GM23338 (cell line): ENCODE results near the gene MGAT5. TPM values are rescaled to one million over a fixed set of nuclear protein-coding genes. Genes with fewer than 3 reads are reported as not detected.

Experiments
- ATAC-seq: fragments of 200-7000 bp; cut with Tn5 transposase; 3 replicates; pipeline ENCODE4 v1.9.1; 2020
- DNase-seq: peaks from one replicate; pipeline ENCODE4 v3.0.0-alpha.2; 2015; ENCODE audit warnings: low spot score
- H2AFZ ChIP-seq: fragments of 200-600 bp; sonication (generic); 2 replicates; pipeline ENCODE4 v1.8.0; 2016; ENCODE audit warnings: antibody characterized with exemption, mild to moderate bottlenecking, moderate library complexity
- H3F3A ChIP-seq: fragments of 200-600 bp; sonication (generic); replicated peaks from 2 replicates; pipeline ENCODE4 v1.8.0; 2017; ENCODE audit warnings: antibody characterized with exemption, mixed run types, low read depth
- H3K27ac ChIP-seq: fragments of 200-600 bp; sonication (generic); 2 replicates; pipeline ENCODE4 v1.6.1; 2016; ENCODE audit warnings: low read depth
- H3K27me3 ChIP-seq: fragments of 200-600 bp; sonication (generic); 2 replicates; pipeline ENCODE4 v1.8.0; 2016; ENCODE audit warnings: mild to moderate bottlenecking, mixed run types, moderate library complexity; ENCODE audit not compliant: insufficient read depth
- H3K36me3 ChIP-seq: fragments of 200-600 bp; sonication (generic); 2 replicates; pipeline ENCODE4 v1.8.0; 2016; ENCODE audit warnings: mild to moderate bottlenecking; ENCODE audit not compliant: insufficient read depth
- H3K4me1 ChIP-seq: fragments of 200-600 bp; sonication (generic); 2 replicates; pipeline ENCODE4 v1.8.0; 2016; ENCODE audit warnings: mild to moderate bottlenecking, moderate library complexity; ENCODE audit not compliant: insufficient read depth
- H3K4me2 ChIP-seq: fragments of 200-600 bp; sonication (generic); 2 replicates; pipeline ENCODE4 v1.7.1; 2017; ENCODE audit warnings: mixed run types
- H3K4me3 ChIP-seq: fragments of 200-600 bp; sonication (generic); 2 replicates; pipeline ENCODE4 v1.6.1; 2016; ENCODE audit warnings: mixed run types
- H3K79me2 ChIP-seq: fragments of 200-600 bp; sonication (generic); replicated peaks from 2 replicates; pipeline ENCODE4 v1.8.0; 2017; ENCODE audit warnings: mild to moderate bottlenecking; ENCODE audit not compliant: insufficient read depth
- H3K9me2 ChIP-seq: fragments of 200-600 bp; sonication (generic); 2 replicates; pipeline ENCODE4 v1.8.0; 2017; ENCODE audit not compliant: insufficient read depth
- H4K20me1 ChIP-seq: fragments of 200-600 bp; sonication (generic); replicated peaks from 2 replicates; pipeline ENCODE4 v1.8.0; 2017; ENCODE audit warnings: mild to moderate bottlenecking; ENCODE audit not compliant: insufficient read depth
- H3K27ac Mint-ChIP-seq: 2 replicates; pipeline ENCODE4 v1.8.0; 2020; ENCODE audit warnings: inconsistent platforms, mild to moderate bottlenecking, moderate library complexity, mixed read lengths
- H3K27me3 Mint-ChIP-seq: 3 replicates; pipeline ENCODE4 v1.8.0; 2022; ENCODE audit warnings: low read depth, mild to moderate bottlenecking, moderate library complexity, mixed read lengths, inconsistent platforms; ENCODE audit not compliant: insufficient read depth, poor library complexity
- H3K36me3 Mint-ChIP-seq: 3 replicates; pipeline ENCODE4 v1.8.0; 2021; ENCODE audit warnings: low read depth, mild to moderate bottlenecking, inconsistent platforms, moderate library complexity, mixed read lengths
- H3K4me1 Mint-ChIP-seq: 3 replicates; pipeline ENCODE4 v1.8.0; 2020; ENCODE audit warnings: mild to moderate bottlenecking, inconsistent platforms, mixed read lengths
- H3K4me3 Mint-ChIP-seq: 3 replicates; pipeline ENCODE4 v1.8.0; 2021; ENCODE audit warnings: moderate library complexity, mild to moderate bottlenecking, inconsistent platforms, mixed read lengths
- H3K9me3 Mint-ChIP-seq: 3 replicates; pipeline ENCODE4 v1.8.0; 2020; ENCODE audit warnings: moderate library complexity, mild to moderate bottlenecking, inconsistent platforms, mixed read lengths
- CTCF ChIP-seq, 2 experiments: fragments of 200-600 bp in 1 of 2; sonication (generic) in 1 of 2; conservative IDR thresholded peaks; 2 replicates each; pipeline versions ENCODE4 v1.5.1 to v1.6.1; 2016 to 2017; ENCODE audit warnings: antibody characterized with exemption in 2 of 2, low read depth in 2 of 2, mild to moderate bottlenecking in 2 of 2, moderate library complexity in 1 of 2
- ETS1 ChIP-seq: IDR thresholded peaks from 2 replicates; pipeline ENCODE4 v1.6.1; 2016; ENCODE audit warnings: antibody characterized with exemption
- EZH2 ChIP-seq: fragments of 200-600 bp; sonication (generic); IDR thresholded peaks from one replicate; pipeline ENCODE4 v1.8.0; 2017; ENCODE audit warnings: antibody characterized with exemption, mild to moderate bottlenecking, low read depth; ENCODE audit not compliant: unreplicated experiment
- EZH2phosphoT487 ChIP-seq: fragments of 200-600 bp; sonication (generic); IDR thresholded peaks from one replicate; pipeline ENCODE4 v1.8.1; 2018; ENCODE audit warnings: antibody characterized with exemption; ENCODE audit not compliant: unreplicated experiment
- POLR2AphosphoS5 ChIP-seq: IDR thresholded peaks from 2 replicates; pipeline ENCODE4 v1.6.1; 2016; ENCODE audit warnings: antibody characterized with exemption, low read depth
- STAT1 ChIP-seq: IDR thresholded peaks from one replicate; pipeline ENCODE4 v1.6.1; 2016; ENCODE audit warnings: antibody characterized with exemption; ENCODE audit not compliant: unreplicated experiment
- ZNF114 ChIP-seq: fragments of 250-450 bp; sonication (Bioruptor Pico); IDR thresholded peaks from 2 replicates; pipeline ENCODE4 v1.5.0; 2020; ENCODE audit warnings: mild to moderate bottlenecking, moderate library complexity
- ZNF331 ChIP-seq: fragments of 250-450 bp; sonication (Bioruptor Pico); IDR thresholded peaks from 2 replicates; pipeline ENCODE4 v1.5.0; 2020; ENCODE audit warnings: low read depth, mild to moderate bottlenecking, moderate library complexity
- polyA plus RNA-seq: library from polyadenylated mRNA; unstranded; fragments of >200 nt; fragmentation: Nextera tagmentation; extraction: Ambion mirVana; gene quantifications from 2 replicates; pipeline ENCODE4 v1.2.1, GENCODE V29; 2016
- total RNA-seq: library from RNA; depleted of rRNA; stranded (reverse); fragments of >200 nt; shearing (Covaris generic); gene quantifications from 2 replicates; pipeline ENCODE4 v1.2.3, GENCODE V29; 2014
- TF ChIP-seq, protein P1 (sequence below): fragments of 250-450 bp; sonication (Bioruptor Pico); IDR thresholded peaks from 2 replicates; pipeline ENCODE4 v1.5.0; 2020; ENCODE audit warnings: mild to moderate bottlenecking, moderate library complexity

The MGAT5 gene
- total and polyA plus RNA-seq, 2 experiments from 2014 or later = 4.6 to 27.6 TPM

DNA sequence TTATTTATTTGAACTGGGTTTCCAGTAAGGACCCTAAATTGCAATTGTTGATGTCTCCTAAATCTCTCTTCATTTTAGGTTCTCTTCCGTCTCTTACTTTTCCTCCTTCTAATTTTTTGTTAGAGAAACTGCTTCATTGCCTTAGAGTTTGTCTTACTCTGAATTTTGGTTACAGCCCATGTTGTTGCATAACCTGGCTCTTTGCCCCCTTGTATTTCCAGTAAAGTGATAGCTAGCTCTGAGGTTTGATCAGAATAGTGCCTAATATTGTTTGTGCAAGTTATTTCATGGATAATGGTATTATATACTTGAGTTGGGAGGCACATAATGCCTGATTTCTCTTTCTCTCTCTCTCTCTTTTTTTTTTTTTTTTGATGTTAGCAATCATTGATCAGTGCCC lies 71.8 kb downstream of the MGAT5 start (continued):
- TF ChIP-seq CTCF (conservative IDR thresholded peaks at IDR 0.05; ENCODE audit: low read depth in 2 of 2) = no peak

DNA sequence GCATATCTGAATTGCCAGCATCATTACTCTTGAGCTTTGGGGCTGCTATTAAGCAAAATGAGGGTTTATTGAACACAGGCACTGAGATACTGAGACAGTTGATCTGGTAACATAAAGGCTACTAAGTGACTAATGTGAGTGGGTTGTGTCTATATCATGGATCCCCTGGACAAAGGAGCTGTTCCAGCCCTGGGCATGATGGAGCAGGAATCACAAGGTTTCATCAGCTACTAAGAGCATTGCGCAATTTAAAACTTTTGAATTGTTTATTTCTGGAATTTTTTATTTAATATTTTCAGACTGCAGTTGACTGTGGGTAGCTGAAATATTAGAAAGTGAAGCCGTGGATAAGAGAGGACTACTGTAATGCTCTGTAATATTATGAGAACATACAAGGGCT lies 73.5 kb downstream of the MGAT5 start:
- peaks cover 3% of the 10 kb centered on the region for H3K27me3 Mint-ChIP-seq
- no peaks in the 10 kb centered on the region for H3F3A ChIP-seq
- DNase-seq = no peak
- TF ChIP-seq ZNF331 (no peak), ZNF114 (CRISPR knock-in tag) (no peak), POLR2AphosphoS5 (no peak), ETS1 (no peak), EZH2 (no peak), STAT1 (no peak), EZH2phosphoT487 (no peak)
- TF ChIP-seq, protein P1, sequence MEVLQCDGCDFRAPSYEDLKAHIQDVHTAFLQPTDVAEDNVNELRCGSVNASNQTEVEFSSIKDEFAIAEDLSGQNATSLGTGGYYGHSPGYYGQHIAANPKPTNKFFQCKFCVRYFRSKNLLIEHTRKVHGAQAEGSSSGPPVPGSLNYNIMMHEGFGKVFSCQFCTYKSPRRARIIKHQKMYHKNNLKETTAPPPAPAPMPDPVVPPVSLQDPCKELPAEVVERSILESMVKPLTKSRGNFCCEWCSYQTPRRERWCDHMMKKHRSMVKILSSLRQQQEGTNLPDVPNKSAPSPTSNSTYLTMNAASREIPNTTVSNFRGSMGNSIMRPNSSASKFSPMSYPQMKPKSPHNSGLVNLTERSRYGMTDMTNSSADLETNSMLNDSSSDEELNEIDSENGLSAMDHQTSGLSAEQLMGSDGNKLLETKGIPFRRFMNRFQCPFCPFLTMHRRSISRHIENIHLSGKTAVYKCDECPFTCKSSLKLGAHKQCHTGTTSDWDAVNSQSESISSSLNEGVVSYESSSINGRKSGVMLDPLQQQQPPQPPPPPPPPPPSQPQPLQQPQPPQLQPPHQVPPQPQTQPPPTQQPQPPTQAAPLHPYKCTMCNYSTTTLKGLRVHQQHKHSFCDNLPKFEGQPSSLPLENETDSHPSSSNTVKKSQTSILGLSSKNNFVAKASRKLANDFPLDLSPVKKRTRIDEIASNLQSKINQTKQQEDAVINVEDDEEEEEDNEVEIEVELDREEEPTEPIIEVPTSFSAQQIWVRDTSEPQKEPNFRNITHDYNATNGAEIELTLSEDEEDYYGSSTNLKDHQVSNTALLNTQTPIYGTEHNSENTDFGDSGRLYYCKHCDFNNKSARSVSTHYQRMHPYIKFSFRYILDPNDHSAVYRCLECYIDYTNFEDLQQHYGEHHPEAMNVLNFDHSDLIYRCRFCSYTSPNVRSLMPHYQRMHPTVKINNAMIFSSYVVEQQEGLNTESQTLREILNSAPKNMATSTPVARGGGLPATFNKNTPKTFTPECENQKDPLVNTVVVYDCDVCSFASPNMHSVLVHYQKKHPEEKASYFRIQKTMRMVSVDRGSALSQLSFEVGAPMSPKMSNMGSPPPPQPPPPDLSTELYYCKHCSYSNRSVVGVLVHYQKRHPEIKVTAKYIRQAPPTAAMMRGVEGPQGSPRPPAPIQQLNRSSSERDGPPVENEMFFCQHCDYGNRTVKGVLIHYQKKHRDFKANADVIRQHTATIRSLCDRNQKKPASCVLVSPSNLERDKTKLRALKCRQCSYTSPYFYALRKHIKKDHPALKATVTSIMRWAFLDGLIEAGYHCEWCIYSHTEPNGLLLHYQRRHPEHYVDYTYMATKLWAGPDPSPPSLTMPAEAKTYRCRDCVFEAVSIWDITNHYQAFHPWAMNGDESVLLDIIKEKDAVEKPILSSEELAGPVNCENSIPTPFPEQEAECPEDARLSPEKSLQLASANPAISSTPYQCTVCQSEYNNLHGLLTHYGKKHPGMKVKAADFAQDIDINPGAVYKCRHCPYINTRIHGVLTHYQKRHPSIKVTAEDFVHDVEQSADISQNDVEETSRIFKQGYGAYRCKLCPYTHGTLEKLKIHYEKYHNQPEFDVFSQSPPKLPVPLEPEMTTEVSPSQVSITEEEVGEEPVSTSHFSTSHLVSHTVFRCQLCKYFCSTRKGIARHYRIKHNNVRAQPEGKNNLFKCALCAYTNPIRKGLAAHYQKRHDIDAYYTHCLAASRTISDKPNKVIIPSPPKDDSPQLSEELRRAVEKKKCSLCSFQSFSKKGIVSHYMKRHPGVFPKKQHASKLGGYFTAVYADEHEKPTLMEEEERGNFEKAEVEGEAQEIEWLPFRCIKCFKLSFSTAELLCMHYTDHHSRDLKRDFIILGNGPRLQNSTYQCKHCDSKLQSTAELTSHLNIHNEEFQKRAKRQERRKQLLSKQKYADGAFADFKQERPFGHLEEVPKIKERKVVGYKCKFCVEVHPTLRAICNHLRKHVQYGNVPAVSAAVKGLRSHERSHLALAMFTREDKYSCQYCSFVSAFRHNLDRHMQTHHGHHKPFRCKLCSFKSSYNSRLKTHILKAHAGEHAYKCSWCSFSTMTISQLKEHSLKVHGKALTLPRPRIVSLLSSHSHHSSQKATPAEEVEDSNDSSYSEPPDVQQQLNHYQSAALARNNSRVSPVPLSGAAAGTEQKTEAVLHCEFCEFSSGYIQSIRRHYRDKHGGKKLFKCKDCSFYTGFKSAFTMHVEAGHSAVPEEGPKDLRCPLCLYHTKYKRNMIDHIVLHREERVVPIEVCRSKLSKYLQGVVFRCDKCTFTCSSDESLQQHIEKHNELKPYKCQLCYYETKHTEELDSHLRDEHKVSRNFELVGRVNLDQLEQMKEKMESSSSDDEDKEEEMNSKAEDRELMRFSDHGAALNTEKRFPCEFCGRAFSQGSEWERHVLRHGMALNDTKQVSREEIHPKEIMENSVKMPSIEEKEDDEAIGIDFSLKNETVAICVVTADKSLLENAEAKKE (CRISPR knock-in tag) = no peak
- H4K20me1 ChIP-seq = peaks cover 5% of the 10 kb centered on the region; the same call in 1 of the 2 replicates
- H3K27ac Mint-ChIP-seq = peak overlapping the region; percentile 37; the same call in 1 of the 2 replicates
- no peak overlapping the region for H3K27ac ChIP-seq
- ATAC-seq = no peak
- H3K36me3 ChIP-seq = no peaks in the 10 kb centered on the region
- H3K4me3 ChIP-seq = no peak overlapping the region
- H3K4me2 ChIP-seq = no peak overlapping the region
- no peaks in the 10 kb centered on the region for H3K79me2 ChIP-seq
- H3K9me3 Mint-ChIP-seq = peaks cover 5% of the 10 kb centered on the region; the same call in 2 of the 3 replicates
- no peak overlapping the region for H2AFZ ChIP-seq
- H3K27me3 ChIP-seq = no peaks in the 10 kb centered on the region
- H3K4me1 ChIP-seq = no peaks in the 10 kb centered on the region
- H3K9me2 ChIP-seq = no peaks in the 10 kb centered on the region
- H3K4me1 Mint-ChIP-seq = no peaks in the 10 kb centered on the region
- H3K36me3 Mint-ChIP-seq = peaks cover 9% of the 10 kb centered on the region
- no peak overlapping the region for H3K4me3 Mint-ChIP-seq
